ENCODE results near the gene B4GALNT1. TPM values are rescaled to one million over a fixed set of nuclear protein-coding genes. Genes with fewer than 3 reads are reported as not detected.

Gene B4GALNT1
- polyA plus RNA-seq, 1 donor from 2014 or later: 99.9 TPM

- Histone ChIP-seq H2AFZ (ENCODE audit: low read depth, low read length) (no peak overlapping the region), H3K4me3 (ENCODE audit: low read length) (peak overlapping the region; percentile 74), H3K79me2 (replicated peaks; ENCODE audit: insufficient read depth, low read length) (peaks cover 19% of the 10 kb centered on the region), H3K9ac (ENCODE audit: low read length) (peak overlapping the region; percentile 90), H3K4me2 (ENCODE audit: low read length) (no peak overlapping the region), H3K9me3 (ENCODE audit: low read length) (no peaks in the 10 kb centered on the region), H3F3A (ENCODE audit: insufficient read depth, low read length, poor library complexity, severe bottlenecking) (no peaks in the 10 kb centered on the region), H3K36me3 (ENCODE audit: insufficient read depth, low read length) (no peaks in the 10 kb centered on the region), H4K20me1 (ENCODE audit: insufficient read depth) (no peaks in the 10 kb centered on the region), H3K9me2 (ENCODE audit: insufficient read depth, low read length) (no peaks in the 10 kb centered on the region), H3K27ac (ENCODE audit: low read length) (no peak overlapping the region), H3K27me3 (ENCODE audit: insufficient read depth, low read depth, low read length) (no peaks in the 10 kb centered on the region)
- no peak for TF ChIP-seq SMC3 (conservative IDR thresholded peaks at IDR 0.05; ENCODE audit: poor library complexity)
These were observed 29.7 kb downstream of the B4GALNT1 start for GRCh38 chr12:57603324-57603723.

DNA sequence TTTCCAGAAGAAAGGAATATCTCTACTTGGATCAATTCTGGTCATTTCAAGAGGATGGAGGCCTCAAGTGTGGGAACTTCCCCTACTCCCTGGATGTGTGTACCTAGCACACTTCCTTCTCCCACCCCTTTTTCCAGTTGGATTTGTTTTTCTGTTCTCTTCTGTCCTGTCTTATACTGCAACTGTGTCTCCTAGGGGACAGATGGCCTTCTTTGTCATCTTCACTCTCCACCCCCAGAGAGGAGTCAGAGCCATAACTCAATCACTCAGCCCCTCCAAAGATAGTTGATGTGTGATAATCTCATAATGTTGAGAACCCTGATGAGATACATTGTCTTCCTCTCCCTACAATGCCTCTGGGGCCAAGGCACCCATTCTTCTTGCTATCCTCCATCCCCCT, 30.5 kb downstream of the B4GALNT1 start:
- Histone ChIP-seq H3K79me2 (replicated peaks; ENCODE audit: insufficient read depth, low read length) (peaks cover 19% of the 10 kb centered on the region), H3K9ac (ENCODE audit: low read length) (no peak overlapping the region), H3K9me2 (ENCODE audit: insufficient read depth, low read length) (no peaks in the 10 kb centered on the region), H3K27ac (ENCODE audit: low read length) (no peak overlapping the region), H3K4me2 (ENCODE audit: low read length) (no peak overlapping the region), H3K4me3 (ENCODE audit: low read length) (no peak overlapping the region), H4K20me1 (ENCODE audit: insufficient read depth) (no peaks in the 10 kb centered on the region), H3K9me3 (ENCODE audit: low read length) (no peaks in the 10 kb centered on the region), H3K36me3 (ENCODE audit: insufficient read depth, low read length) (no peaks in the 10 kb centered on the region), H3F3A (ENCODE audit: insufficient read depth, low read length, poor library complexity, severe bottlenecking) (no peaks in the 10 kb centered on the region), H3K27me3 (ENCODE audit: insufficient read depth, low read depth, low read length) (no peaks in the 10 kb centered on the region), H2AFZ (ENCODE audit: low read depth, low read length) (no peak overlapping the region)
- TF ChIP-seq, protein P1, sequence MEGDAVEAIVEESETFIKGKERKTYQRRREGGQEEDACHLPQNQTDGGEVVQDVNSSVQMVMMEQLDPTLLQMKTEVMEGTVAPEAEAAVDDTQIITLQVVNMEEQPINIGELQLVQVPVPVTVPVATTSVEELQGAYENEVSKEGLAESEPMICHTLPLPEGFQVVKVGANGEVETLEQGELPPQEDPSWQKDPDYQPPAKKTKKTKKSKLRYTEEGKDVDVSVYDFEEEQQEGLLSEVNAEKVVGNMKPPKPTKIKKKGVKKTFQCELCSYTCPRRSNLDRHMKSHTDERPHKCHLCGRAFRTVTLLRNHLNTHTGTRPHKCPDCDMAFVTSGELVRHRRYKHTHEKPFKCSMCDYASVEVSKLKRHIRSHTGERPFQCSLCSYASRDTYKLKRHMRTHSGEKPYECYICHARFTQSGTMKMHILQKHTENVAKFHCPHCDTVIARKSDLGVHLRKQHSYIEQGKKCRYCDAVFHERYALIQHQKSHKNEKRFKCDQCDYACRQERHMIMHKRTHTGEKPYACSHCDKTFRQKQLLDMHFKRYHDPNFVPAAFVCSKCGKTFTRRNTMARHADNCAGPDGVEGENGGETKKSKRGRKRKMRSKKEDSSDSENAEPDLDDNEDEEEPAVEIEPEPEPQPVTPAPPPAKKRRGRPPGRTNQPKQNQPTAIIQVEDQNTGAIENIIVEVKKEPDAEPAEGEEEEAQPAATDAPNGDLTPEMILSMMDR (IDR thresholded peaks at IDR 0.05; ENCODE audit: poor library complexity, severe bottlenecking): no peak
- TF ChIP-seq POLR2AphosphoS5 (IDR thresholded peaks at IDR 0.05) (no peak), EP300 (conservative IDR thresholded peaks at IDR 0.05; ENCODE audit: poor library complexity, severe bottlenecking) (no peak), MXI1 (conservative IDR thresholded peaks at IDR 0.05; ENCODE audit: poor library complexity, severe bottlenecking) (no peak), RAD21 (conservative IDR thresholded peaks at IDR 0.05) (no peak), TAF1 (IDR thresholded peaks at IDR 0.05; ENCODE audit: low read depth) (no peak), SMC3 (conservative IDR thresholded peaks at IDR 0.05; ENCODE audit: poor library complexity) (no peak), EZH2 (IDR thresholded peaks at IDR 0.05; ENCODE audit: borderline replicate concordance, insufficient read depth, low read length, poor library complexity, severe bottlenecking) (no peak)
- TF ChIP-seq, protein P2, sequence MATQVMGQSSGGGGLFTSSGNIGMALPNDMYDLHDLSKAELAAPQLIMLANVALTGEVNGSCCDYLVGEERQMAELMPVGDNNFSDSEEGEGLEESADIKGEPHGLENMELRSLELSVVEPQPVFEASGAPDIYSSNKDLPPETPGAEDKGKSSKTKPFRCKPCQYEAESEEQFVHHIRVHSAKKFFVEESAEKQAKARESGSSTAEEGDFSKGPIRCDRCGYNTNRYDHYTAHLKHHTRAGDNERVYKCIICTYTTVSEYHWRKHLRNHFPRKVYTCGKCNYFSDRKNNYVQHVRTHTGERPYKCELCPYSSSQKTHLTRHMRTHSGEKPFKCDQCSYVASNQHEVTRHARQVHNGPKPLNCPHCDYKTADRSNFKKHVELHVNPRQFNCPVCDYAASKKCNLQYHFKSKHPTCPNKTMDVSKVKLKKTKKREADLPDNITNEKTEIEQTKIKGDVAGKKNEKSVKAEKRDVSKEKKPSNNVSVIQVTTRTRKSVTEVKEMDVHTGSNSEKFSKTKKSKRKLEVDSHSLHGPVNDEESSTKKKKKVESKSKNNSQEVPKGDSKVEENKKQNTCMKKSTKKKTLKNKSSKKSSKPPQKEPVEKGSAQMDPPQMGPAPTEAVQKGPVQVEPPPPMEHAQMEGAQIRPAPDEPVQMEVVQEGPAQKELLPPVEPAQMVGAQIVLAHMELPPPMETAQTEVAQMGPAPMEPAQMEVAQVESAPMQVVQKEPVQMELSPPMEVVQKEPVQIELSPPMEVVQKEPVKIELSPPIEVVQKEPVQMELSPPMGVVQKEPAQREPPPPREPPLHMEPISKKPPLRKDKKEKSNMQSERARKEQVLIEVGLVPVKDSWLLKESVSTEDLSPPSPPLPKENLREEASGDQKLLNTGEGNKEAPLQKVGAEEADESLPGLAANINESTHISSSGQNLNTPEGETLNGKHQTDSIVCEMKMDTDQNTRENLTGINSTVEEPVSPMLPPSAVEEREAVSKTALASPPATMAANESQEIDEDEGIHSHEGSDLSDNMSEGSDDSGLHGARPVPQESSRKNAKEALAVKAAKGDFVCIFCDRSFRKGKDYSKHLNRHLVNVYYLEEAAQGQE (IDR thresholded peaks at IDR 0.05; ENCODE audit: borderline replicate concordance): no peak

DNA sequence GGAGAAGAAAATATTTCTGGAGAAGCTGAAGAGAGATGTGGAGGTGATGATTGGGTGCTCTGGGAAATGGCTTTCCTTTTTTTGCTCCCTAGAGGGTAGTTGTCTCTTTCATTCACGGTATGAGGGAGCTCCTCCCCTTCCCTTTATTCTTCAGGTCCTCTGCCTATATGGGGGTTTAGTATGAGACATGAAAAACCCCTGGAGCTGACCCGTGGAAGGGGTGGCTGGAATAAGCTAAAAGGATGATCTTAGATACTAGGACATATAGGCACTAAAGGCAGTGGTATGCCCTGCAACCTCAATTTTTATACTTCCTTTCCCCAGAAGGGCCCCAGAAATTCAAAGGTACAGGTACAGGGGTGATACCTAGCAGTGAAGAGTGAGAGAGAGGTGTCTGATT, 32.6 kb downstream of the B4GALNT1 start:
- no peak overlapping the region for H3K4me2 ChIP-seq (ENCODE audit: low read length)
- no peaks in the 10 kb centered on the region for H3K9me3 ChIP-seq (ENCODE audit: low read length)
- no peak overlapping the region for H3K4me3 ChIP-seq (ENCODE audit: low read length)
- H3K27ac ChIP-seq (ENCODE audit: low read length): no peak overlapping the region
- H2AFZ ChIP-seq (ENCODE audit: low read depth, low read length): no peak overlapping the region
- H3K9ac ChIP-seq (ENCODE audit: low read length): no peak overlapping the region
- no peaks in the 10 kb centered on the region for H4K20me1 ChIP-seq (ENCODE audit: insufficient read depth)
- H3K27me3 ChIP-seq (ENCODE audit: insufficient read depth, low read depth, low read length): no peaks in the 10 kb centered on the region
- no peaks in the 10 kb centered on the region for H3F3A ChIP-seq (ENCODE audit: insufficient read depth, low read length, poor library complexity, severe bottlenecking)
- peaks cover 9% of the 10 kb centered on the region for H3K79me2 ChIP-seq (replicated peaks; ENCODE audit: insufficient read depth, low read length)
- no peak for TF ChIP-seq RAD21 (conservative IDR thresholded peaks at IDR 0.05)
- TF ChIP-seq POLR2AphosphoS5 (IDR thresholded peaks at IDR 0.05): no peak
- TF ChIP-seq EZH2 (IDR thresholded peaks at IDR 0.05; ENCODE audit: borderline replicate concordance, insufficient read depth, low read length, poor library complexity, severe bottlenecking): no peak
- TF ChIP-seq TAF1 (IDR thresholded peaks at IDR 0.05; ENCODE audit: low read depth): no peak
- TF ChIP-seq MXI1 (conservative IDR thresholded peaks at IDR 0.05; ENCODE audit: poor library complexity, severe bottlenecking): no peak
- no peaks in the 10 kb centered on the region for H3K36me3 ChIP-seq (ENCODE audit: insufficient read depth, low read length)
- no peaks in the 10 kb centered on the region for H3K9me2 ChIP-seq (ENCODE audit: insufficient read depth, low read length)

All from neural cell (in vitro differentiated cells).